Melanocyte of skin (primary cell): ENCODE results near the gene CPNE2. TPM values are rescaled to one million over a fixed set of nuclear protein-coding genes. Genes with fewer than 3 reads are reported as not detected.

Source experiments
- total RNA-seq, 2 donors: library from RNA; depleted of rRNA; stranded (reverse); fragments of >200 nt; gene quantifications; 2 replicates each; pipeline ENCODE4 v1.2.3, GENCODE V29; 2012

Gene CPNE2
- total RNA-seq = 10 to 100 TPM in 1 of 2 donors, 1 to 10 TPM in 1; 6.9 to 14.7 TPM

GRCh38 chr16:57091975-57092785 is at the start of gene CPNE2:
TSS of gene CPNE2 (plus strand) at chr16:57092583. CDS start at chr16:57110743, 18,160 bp downstream.

DNA sequence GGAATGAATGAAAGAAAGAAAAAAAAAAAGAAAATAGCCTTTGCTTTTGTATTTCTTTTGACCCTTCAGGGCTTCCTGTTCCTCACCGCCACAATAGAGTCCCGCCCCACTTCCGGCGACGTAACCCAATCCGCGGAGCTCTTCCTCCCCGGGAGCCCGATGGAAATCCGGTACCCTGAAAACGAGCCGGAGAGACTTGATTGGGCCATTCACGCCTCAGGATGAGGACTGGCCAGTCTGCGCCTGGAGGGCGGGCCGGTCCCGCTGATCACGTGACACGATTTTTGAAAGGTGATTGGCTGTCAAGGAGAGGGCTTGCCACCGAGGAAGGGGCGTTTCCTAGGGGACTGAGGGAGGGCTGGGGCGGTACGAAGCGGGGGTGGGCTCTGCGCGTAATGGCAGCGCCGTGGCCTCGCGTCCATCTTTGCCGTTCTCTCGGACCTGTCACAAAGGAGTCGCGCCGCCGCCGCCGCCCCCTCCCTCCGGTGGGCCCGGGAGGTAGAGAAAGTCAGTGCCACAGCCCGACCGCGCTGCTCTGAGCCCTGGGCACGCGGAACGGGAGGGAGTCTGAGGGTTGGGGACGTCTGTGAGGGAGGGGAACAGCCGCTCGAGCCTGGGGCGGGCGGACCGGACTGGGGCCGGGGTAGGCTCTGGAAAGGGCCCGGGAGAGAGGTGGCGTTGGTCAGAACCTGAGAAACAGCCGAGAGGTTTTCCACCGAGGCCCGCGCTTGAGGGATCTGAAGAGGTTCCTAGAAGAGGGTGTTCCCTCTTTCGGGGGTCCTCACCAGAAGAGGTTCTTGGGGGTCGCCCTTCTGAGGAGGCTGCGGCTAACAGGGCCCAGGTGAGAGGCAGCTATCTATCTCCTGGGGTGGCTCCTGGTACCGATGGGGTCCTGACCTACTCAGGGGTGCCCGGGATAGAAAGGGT is 93.8 kb downstream of the CPNE2 start, which contains the start of the genes PSME3IP1 and RSPRY1:
TSS of gene PSME3IP1 (minus strand) at position 95 of the 927 bp plus-strand sequence. CDS start 12,185 bp downstream, outside the sequence.
TSS of gene RSPRY1 (plus strand) at position 385 of the 927 bp plus-strand sequence. CDS start 18,330 bp downstream, outside the sequence.

Other genes starting within 250 kb of the CPNE2 start
- not detected for gene SLC12A3, start 227.4 kb upstream of the CPNE2 start, total RNA-seq
- 10 to 100 TPM; 69.5 to 80.6 TPM for gene HERPUD1, start 160.4 kb upstream of the CPNE2 start, total RNA-seq
- gene CETP, start 130.6 kb upstream of the CPNE2 start, total RNA-seq = not detected
- gene NLRC5, start 103.0 kb upstream of the CPNE2 start, total RNA-seq = 10 to 100 TPM; 95.7 to 97.2 TPM
- 10 to 100 TPM; 56.1 to 82.6 TPM for gene PSME3IP1, start 93.5 kb downstream of the CPNE2 start, total RNA-seq
- 10 to 100 TPM; 18.2 to 25.6 TPM for gene RSPRY1, start 93.7 kb downstream of the CPNE2 start, total RNA-seq
- gene ARL2BP, start 152.7 kb downstream of the CPNE2 start, total RNA-seq = 10 to 100 TPM; 67.4 to 69.3 TPM
- gene PLLP, start 192.1 kb downstream of the CPNE2 start, total RNA-seq = under 1 TPM; 0.69 to 1.00 TPM